GM10248 (cell line): ENCODE results near the gene COMT.

Experiments
- CTCF ChIA-PET: fragments of 300-600 bp; sonication (Branson Sonifier 250); formaldehyde crosslinking; extraction: SDS; loops from one replicate; lab custom pipeline; 2021; ENCODE audit warnings: antibody characterized with exemption; lab: Yijun Ruan, JAX
- POLR2A ChIA-PET: fragments of 350-650 bp; sonication (Branson Sonifier 250); formaldehyde crosslinking; extraction: SDS; loops from one replicate; lab custom pipeline; 2020; ENCODE audit warnings: antibody characterized with exemption; lab: Yijun Ruan, JAX
- DNase-seq: peaks from one replicate; pipeline ENCODE4 v3.0.0; 2012; ENCODE audit errors: extremely low spot score
- TF ChIP-seq, protein P1 (sequence below): IDR thresholded peaks from 2 replicates; pipeline ENCODE4 v1.5.1; 2012; ENCODE audit warnings: mild to moderate bottlenecking, low read depth; ENCODE audit errors: extremely low read depth, missing control alignments, control extremely low read depth

COMT gene

DNA sequence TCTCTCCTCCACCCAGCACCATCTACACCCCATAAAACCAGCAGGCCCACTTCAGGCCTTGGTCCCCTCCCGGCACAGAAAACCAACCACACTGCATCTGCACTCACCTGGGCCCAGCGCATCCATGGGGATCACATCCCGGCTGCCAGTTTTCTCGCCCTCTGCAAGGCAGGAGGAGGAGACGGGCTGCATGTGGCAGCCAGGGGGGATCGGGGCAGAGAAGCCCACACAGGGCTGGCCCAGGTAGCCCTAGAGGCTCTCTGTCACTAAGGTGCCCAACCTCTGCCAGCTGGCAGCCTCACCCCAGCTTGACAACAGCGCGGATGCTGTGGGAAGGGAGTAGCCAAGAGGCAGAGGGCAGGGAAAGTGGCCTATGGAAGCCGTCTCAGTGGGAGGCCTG, 30.7 kb downstream of the COMT start:
- ChIA-PET POLR2A (no interaction called here), CTCF (interaction anchor here (1.1 to 3.1 kb wide), 9 partner anchors 9 to 242 kb away, joined by 3 to 22 read pairs (median 4); no protein-coding TSS in a partner anchor)
- TF ChIP-seq, protein P1, sequence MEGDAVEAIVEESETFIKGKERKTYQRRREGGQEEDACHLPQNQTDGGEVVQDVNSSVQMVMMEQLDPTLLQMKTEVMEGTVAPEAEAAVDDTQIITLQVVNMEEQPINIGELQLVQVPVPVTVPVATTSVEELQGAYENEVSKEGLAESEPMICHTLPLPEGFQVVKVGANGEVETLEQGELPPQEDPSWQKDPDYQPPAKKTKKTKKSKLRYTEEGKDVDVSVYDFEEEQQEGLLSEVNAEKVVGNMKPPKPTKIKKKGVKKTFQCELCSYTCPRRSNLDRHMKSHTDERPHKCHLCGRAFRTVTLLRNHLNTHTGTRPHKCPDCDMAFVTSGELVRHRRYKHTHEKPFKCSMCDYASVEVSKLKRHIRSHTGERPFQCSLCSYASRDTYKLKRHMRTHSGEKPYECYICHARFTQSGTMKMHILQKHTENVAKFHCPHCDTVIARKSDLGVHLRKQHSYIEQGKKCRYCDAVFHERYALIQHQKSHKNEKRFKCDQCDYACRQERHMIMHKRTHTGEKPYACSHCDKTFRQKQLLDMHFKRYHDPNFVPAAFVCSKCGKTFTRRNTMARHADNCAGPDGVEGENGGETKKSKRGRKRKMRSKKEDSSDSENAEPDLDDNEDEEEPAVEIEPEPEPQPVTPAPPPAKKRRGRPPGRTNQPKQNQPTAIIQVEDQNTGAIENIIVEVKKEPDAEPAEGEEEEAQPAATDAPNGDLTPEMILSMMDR: no peak
- no peak for DNase-seq

DNA sequence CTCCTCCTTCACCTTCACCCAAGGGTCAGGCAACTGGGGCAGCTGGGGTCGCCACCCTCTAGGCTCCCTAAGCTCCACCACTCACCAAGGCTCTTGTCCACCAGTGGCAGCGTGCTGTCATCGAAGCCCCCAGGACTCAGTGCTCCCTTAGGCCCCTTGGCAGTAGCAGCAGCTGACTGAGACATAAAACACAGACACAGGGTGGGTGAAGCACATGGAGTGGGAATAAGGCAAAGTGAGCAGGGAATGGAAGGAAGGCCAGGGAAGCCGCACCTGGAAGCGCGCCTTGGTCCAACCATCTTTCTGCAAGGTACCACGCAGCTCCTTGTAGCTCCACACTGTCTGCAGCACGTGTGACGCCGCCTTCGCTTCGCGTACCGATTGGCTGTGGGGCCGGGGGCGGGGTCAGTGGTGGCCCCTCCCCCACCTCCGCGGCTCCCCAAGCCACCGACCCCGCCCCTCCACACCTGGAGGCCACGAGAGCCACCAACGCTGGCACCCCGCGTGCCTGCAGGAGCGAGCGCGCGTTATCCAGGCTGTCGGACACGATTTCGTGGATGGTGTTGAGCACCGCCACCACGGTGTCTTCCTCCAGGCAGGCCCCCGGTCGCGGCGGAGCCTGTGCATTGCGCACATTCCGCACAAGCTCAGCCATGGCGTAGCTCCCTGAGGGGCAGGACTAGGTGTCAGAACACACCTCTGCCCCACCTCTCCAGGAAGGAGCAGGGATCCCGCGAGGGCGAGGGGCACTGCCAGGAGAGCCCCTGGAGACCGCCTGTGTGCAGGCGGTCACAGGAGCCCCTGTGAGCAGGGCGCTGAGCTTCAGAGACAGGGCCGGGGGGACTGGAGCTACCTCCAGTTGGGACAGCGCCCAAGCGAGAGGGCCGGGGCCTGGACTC, 31.3 kb downstream of the COMT start:
- no peak for DNase-seq
- CTCF ChIA-PET: interaction anchor here (0.7 to 3.1 kb wide), 7 partner anchors 8 to 156 kb away, joined by 3 to 22 read pairs (median 5); no protein-coding TSS in a partner anchor
- POLR2A ChIA-PET: no interaction called here
- TF ChIP-seq, protein P1: no peak

DNA sequence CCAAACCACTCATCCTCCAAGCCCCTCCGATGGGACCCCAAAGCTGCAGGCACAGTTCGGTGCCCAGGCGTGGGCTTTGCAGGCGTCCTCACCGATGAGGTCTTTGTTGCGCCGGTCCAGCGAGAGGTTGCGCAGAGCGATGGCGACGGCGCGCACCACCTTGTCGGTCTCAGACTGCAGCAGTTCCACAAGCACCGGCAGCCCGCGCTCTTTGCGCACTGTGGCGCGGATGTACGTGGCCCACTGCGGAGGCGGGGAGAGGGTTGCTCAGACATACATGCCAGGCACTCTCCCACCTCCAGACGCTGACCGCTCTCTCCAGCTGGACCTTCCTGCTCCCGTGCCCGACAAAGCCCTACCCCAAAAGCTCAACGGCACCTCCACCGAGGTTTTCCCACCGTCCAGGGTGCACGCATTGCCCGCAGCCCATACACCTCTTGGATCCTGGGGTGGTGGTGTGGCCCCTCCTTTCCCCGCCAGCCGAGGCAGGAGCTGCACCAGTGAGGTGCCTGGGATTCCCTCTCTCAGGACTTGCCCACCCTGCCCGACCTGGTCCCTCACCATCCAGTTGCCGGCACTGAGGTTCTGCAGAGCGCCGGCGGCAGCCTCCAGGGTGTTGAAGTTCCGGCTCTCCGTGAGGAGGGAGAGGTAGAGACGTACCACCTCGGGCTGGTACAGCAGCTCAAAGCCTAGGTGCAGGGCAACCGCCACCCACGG, 32.1 kb downstream of the COMT start:
- CTCF ChIA-PET: interaction anchor here (0.9 to 3.1 kb wide), 6 partner anchors 8 to 156 kb away, joined by 3 to 22 read pairs (median 4); no protein-coding TSS in a partner anchor
- no peak for DNase-seq
- TF ChIP-seq, protein P1: no peak
- POLR2A ChIA-PET: no interaction called here

DNA sequence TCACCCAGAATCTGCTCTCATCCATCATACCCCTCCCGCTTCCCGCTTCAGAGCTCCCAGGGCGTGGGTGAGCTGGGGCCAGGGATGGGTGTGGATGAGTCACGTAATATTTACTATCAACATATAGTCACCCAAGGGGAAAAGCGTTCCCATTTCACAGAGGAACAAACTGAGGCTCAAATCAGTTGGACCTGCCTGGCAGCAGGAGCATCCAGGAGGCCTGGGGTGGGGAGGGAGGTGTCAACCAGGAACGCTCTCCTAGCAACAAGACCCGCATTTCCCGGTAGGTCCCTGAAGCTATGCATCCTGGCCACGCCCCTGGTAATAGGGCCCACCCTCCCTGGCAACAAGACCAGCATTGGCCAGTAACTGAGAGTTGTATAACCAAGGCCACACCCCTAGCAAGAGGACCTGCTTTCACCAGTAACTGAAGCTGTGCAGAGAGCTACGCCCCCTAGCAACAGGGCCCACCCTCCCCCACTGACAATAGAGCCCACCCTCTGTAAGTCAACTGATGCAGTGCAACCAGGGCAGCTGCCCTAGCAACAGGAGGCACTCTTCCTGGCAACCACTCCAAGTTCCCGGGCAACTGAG, 32.8 kb downstream of the COMT start:
- ChIA-PET CTCF (interaction anchor here (0.8 to 3.1 kb wide), 6 partner anchors 8 to 155 kb away, joined by 3 to 22 read pairs (median 4); no protein-coding TSS in a partner anchor), POLR2A (no interaction called here)

DNA sequence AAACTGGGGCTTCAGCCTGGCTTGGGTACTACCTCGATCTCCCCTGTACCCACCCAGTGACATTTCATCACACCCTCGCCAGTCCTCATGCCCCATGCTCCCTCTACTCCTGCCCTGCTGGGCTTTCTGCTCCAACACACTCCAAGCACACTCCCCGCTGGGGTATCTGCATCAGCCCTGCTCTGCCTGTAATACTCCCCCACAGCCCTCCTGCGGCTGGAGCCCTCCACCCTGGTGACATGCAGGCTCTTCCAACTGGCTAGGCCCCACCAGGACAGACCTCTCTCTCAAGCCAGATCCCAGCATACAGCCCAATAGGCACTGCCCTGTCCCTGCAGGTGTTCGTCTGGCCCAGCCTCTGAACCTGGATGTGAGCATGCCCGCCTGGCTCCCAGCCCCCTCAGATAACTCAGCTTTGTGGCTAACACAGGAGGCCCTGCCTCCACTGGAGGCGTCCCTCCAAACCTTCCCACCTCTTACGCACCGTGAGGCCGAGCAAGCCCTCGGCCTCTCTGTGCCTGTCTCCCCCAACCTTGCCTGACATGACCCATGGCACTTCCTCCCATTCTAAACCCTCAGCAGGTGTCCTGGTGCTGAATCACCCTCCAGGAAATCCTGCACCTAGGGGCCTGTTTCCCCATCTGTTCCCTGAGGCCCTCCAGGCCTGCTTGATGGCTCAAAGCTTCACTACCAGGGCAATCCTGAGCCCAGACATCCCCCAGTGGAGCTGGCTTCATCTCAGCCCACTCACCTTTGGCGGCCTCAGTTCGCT, 33.5 kb downstream of the COMT start:
- CTCF ChIA-PET: interaction anchor here (0.8 to 3.1 kb wide), 4 partner anchors 9 to 39 kb away, joined by 3 to 22 read pairs (median 4); no protein-coding TSS in a partner anchor
- TF ChIP-seq, protein P1: no peak
- POLR2A ChIA-PET: no interaction called here
- no peak for DNase-seq

More for the DNA sequence above, 32.8 kb downstream of the COMT start:
- peak; percentile 71 for DNase-seq
- TF ChIP-seq, protein P1: no peak

DNA sequence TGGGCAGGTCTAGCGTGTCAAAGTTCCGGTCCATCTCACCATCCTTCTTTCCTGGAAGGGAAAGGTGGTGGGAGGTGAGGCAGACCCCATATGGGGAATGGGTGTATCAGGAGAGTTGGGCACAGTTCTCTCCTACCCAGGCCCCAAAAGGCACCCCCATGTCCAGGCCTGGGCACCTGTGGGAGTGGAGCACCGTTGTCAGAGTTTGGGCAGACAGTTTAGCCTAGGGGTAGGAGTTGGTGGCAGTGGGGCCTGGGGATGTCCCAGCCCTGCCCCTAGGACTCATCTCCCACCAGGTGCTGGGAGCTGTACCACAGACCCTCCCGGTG, 34.1 kb downstream of the COMT start:
- ChIA-PET POLR2A (no interaction called here), CTCF (no interaction called here)
- no peak for DNase-seq
- TF ChIP-seq, protein P1: no peak
